ENCODE data around the gene DEGS2.

- TF ChIP-seq CTCF (tag by site-specific recombination; IDR thresholded peaks at IDR 0.05): no peak
- TF ChIP-seq ZNF792 (tag by site-specific recombination; IDR thresholded peaks at IDR 0.05): no peak
- TF ChIP-seq ZNF473 (tag by site-specific recombination; IDR thresholded peaks at IDR 0.05): no peak
- TF ChIP-seq MZF1 (tag by site-specific recombination; IDR thresholded peaks at IDR 0.05; ENCODE audit: borderline replicate concordance): no peak
- no peak for TF ChIP-seq ZBTB1 (tag by site-specific recombination; IDR thresholded peaks at IDR 0.05)
- no peak for TF ChIP-seq ZFP37 (tag by site-specific recombination; IDR thresholded peaks at IDR 0.05)
- no peak for TF ChIP-seq ZNF138 (tag by site-specific recombination; IDR thresholded peaks at IDR 0.05; ENCODE audit: borderline replicate concordance)
- no peak for TF ChIP-seq ZNF274 (IDR thresholded peaks at IDR 0.05; ENCODE audit: low read length)
- TF ChIP-seq ZNF274 (tag by site-specific recombination; IDR thresholded peaks at IDR 0.05; ENCODE audit: borderline replicate concordance): no peak
- no peak for TF ChIP-seq REST (tag by site-specific recombination; IDR thresholded peaks at IDR 0.05)
- TF ChIP-seq YY1 (tag by site-specific recombination; IDR thresholded peaks at IDR 0.05): no peak
- TF ChIP-seq ZNF37A (tag by site-specific recombination; IDR thresholded peaks at IDR 0.05): no peak
- TF ChIP-seq SALL2 (tag by site-specific recombination; IDR thresholded peaks at IDR 0.05; ENCODE audit: borderline replicate concordance): no peak
These were observed 20.5 kb downstream of the DEGS2 start for GRCh38 chr14:100138955-100139354.

All from HEK293 (cell line).